NCI-H146 treated with DMSO at 0.1 percent for 48 hours (cell line): ENCODE data around the gene TSPAN1.

Experiments
- DNase-seq: peaks from one replicate; lab custom pipeline; 2025; ENCODE audit not compliant: unreplicated experiment; lab: John Stamatoyannopoulos, UW

TSPAN1 gene, protein sequence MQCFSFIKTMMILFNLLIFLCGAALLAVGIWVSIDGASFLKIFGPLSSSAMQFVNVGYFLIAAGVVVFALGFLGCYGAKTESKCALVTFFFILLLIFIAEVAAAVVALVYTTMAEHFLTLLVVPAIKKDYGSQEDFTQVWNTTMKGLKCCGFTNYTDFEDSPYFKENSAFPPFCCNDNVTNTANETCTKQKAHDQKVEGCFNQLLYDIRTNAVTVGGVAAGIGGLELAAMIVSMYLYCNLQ

DNA sequence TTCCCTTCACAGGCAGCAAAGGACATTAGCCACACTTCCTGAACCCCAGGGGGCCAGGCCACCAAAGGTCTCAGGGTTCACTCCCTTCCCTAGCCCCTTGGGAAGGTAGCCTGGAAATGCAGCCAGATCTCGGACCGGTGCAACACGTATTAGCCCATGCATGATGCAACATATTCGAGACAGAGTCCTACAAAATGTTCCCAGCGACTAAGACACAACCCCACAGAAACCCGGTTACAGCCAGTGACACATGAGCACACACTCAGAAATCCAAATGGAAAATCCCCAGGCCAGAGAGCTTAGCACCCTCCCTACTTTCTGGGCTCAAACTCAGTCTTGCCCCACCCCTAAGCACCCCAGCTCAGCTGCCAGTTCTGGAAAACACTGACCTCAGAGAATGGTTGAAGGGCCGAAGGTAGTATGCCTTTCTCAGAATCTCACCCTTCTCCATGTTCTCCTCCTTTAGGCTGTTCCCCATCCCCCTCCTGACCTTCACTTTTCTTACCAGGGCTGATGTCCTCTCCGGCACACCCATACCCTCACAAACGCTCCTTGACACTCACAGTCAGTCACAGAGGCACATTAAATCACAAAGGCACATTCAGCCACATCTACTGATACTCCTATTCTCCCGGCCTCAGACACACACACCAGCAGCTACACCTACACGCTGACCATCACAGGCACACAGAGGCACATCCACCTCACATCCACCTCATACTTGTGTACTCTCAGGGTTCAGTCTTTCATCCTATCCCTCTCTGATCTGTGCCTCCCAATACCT, at the start of gene TSPAN1:
TSS of gene TSPAN1 (plus strand) at position 640 of the 784 bp plus-strand sequence. CDS start 6,021 bp downstream, outside the sequence.
- DNase-seq: no peak

- DNase-seq: no peak
Observed at GRCh38 chr1:46128344-46128743, 46.5 kb upstream of the TSPAN1 start.

DNA sequence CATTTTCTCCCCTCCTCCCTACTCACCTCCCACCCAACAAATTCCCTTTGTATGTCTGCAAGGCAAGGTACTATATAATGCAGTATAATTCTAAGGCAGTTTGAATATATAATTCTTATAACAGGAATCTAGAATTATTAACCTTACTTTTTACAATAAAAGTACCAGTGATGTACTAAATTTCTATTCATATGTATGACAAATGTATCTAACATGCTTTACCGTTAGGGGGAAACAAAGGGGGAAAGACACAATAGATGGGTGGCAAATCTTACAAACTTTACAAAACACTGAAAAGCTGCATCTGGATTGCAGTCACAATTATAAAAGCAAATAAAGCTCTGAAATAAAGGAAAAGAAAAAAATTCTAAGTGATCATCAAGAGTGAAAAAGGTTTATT, 44.8 kb upstream of the TSPAN1 start:
- DNase-seq: no peak

DNA sequence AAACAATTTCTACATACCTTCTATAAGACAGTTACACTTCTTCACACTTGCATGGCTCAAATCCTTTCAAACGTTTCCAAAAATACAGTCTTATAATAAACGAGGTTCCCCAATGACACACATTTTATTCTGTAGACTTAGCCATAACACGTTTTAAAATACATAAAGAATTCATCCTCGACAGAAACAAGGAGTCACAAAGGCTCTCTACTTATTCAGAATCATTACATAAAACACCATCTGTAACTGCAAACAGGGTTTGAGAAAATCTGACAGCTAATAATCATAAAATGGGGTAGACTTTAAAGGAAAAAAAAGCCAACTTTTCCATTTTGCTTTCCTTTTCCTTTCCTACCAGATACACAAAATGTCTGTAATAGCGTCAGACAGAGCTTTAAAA, 44.3 kb upstream of the TSPAN1 start:
- no peak for DNase-seq

GRCh38 chr1:46131093-46131492, 43.8 kb upstream of the TSPAN1 start:
- DNase-seq: no peak

DNA sequence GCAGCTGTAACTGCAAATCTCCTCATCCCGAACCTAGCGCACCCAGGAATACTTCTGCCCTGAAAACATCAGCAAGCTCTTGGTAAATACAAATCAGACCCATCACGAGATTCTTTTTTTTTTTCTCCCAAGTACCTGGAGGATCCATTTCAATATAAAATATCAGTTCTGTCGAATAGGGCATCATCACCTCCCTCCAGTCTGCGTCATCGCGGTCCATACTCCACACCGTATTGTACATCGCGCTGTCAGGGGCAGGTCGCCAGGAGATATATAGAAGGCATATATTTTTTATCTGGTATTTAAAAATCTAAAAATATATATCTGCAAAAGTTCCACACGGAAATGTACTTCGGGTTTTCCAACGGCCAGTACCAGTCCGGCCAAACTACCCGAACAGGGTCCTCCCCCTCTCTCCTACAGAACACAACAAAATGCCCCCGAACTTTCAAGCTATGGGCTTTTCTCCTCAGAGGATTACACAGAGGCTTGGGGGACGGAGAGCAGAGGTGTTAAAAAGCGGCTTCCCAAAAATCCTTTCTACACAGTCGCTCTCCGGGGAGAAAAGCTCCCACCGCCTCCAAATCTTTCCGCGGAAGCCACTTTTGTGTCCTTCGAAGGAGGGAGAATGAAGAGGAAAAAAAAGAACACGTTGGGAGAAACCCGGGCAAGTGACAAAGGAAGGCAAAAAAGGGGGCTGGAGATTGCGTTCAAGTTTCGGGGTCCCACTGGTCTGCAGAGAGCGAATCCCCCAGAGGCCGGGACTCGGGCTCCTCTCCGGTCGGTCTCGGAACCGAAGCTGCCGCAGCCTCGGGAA, 43.0 kb upstream of the TSPAN1 start:
- peak; percentile 25 for DNase-seq

- DNase-seq: peak; percentile 93
Observed at GRCh38 chr1:46132529-46133180, 42.2 kb upstream of the TSPAN1 start, which contains the start of gene PIK3R3. PIK3R3 (minus strand) TSS chr1:46132629; CDS start chr1:46131952, 677 bp downstream.

GRCh38 chr1:46133181-46133658, 41.7 kb upstream of the TSPAN1 start:
- DNase-seq: no peak

DNA sequence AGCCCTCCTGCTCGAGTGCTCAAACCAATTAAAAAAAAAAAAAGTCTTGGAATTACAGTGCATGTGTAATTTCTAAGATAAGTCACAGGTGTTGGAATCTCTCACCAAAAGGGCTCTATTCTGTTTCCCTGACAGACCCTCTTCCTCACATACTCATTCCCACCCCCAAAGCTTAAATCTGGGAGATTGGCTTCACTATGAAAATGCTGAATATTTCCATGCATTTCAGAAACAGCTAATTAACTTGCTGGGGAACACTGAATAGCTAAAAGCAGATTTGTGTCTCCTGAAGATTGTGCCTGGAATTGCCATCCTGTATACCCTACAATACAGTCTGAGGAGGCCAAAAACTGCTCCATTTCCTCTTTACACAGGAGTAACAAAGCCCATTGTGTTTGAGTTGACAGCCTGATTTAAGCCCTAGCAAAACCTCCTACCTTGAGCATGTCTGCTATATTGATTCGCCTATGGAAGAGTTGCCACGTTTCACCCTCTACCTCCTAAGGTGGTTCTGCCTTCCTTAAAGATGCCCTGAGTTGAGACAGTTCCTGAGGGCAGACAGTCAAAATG, 41.0 kb upstream of the TSPAN1 start:
- DNase-seq: peak; percentile 6

DNA sequence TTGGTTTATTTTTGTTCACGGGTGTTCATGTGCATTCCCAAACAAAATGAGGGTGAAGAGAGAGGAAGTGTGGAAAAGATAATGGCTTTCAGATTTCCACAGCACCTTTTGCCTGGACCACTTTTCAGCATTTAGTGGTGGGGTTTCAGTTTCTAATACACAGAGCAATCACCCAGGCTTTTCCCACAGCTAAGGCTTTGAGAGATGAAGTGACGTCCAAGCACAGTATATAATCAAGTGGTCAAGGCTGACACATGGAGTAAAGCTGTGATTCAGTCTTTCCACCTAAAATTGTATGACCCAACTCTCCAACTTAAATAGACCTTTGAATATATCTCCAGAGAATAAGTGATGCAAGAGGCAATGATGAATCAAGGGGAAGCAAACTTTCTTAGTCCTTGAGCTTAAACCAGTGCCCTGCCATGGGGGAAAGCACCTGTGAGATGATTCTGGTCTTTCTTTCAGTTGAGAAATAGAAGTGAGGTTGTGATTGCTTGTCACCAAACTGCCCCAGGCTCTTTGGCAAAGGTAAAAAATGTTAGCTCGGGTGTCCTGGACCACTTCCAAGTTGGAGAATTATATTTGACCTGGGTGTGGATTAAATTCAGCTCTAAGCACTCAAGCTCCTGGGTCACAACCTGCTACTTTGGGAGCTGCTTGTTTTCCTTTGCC, 40.1 kb upstream of the TSPAN1 start:
- DNase-seq: peak; percentile 15

DNA sequence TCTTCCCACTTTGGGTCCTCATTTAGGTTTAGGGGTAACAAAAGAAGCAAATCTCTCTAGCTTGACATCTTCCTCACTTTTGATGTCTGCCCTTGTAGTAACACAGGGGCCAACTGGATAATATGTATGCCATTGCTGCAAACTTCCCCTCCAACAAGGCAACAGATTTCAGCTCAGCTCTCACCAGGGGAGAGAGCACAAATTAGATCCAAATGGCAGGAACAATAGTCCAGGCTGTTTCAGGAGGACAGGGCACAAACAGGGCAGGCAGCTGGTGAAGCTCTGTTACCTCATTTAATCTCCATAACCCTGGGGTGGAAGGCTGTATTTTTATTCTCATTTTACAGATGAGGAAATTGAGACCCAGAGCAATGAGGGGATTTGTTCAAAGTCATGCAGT, 38.2 kb upstream of the TSPAN1 start:
- peak; percentile 27 for DNase-seq

DNA sequence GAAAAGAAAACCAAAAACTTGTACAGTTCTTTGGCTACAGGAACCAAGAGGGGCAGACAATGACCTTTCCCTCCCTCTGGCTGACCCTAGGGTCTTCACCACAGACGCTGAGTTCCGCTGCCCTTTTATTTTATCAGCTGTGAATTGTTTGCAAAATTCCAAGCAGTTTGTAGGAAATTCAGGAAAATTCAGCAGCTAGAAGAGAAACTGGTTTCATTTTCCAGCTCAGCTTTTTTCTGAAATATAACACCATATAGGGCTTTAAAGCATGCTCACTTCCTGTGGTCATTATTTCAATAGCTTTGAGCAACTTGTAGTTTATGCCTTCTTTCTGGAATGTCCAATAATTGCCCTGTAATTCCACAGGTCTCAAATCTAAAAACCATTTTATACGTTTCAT, 37.0 kb upstream of the TSPAN1 start:
- DNase-seq: no peak

DNA sequence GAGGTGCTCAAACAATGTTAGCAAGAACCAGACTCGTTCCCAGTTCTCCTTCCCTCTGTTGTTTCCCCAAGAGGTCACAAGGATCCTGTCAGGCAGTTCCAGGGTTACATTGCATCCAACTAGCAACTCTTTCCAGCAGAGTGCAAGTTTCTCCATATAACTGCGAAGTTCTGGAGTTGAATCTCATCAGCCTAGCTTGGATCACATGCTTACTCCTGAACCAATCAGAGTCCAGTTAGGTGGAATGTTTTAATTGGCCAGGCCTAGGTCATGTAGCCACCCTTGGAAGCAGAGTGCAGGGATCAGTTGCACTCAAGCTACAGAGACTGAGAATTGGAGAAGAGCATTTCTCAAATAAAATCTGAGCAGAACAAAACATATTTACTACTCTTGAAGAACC, 26.6 kb upstream of the TSPAN1 start:
- DNase-seq: no peak

DNA sequence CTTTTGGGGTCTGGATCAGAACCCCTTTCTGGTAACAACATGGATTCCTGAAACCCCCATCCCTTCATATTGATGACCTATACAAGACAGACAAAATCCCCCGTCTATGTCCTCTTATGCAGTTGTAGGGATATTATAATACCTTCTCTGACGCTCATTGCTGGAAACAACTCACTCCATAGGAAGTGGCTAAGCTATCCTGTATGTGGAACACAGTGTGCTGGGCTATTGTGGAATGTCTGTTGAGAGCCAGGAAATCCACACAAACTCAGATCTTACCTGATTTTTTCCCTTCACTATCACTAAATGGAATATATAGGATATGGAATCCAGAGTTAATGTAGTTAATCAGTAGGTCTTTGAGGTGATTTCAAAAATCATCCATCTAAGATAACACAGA, 24.8 kb upstream of the TSPAN1 start:
- no peak for DNase-seq

DNA sequence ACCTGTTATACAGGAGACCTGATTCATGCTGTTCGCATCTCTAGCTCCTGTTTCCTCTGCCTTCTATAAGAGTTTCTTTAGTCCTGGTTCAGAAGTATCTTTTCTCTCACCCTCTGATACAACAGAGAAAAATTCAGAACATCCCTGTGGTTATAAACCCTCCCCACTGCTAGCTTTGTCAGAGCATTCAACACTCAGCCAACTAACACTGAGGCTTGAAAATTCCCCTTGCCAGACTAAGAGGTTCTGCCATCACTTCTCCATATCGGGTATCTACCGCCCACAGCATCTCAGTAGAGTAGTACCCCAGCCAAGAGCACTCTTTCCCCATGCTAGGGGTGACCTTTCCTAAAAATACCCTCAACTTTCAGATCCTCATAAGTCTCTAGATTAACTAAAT, 22.9 kb upstream of the TSPAN1 start:
- no peak for DNase-seq

GRCh38 chr1:46153228-46153627, 21.7 kb upstream of the TSPAN1 start:
- DNase-seq: no peak

DNA sequence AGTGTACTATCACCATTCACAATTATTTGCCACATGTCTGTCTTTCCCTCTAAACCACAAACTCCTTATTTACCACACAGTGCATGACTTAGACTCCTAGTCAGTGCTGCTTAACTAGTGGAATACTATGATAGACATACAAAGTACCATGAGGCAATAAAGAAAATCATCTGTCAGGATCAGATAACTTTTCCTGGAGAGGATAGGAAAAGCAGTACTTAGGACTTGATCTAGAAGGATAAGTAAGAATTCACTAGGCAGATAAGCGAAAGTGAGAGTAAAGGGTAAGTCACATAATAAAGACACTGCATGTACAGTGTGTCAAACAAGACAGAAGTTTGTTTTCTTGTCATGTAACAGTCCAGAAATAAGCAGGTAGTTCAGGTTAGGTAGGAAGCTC, 21.2 kb upstream of the TSPAN1 start:
- no peak for DNase-seq

- DNase-seq: no peak
Observed at GRCh38 chr1:46157916-46158311, 17.0 kb upstream of the TSPAN1 start.

DNA sequence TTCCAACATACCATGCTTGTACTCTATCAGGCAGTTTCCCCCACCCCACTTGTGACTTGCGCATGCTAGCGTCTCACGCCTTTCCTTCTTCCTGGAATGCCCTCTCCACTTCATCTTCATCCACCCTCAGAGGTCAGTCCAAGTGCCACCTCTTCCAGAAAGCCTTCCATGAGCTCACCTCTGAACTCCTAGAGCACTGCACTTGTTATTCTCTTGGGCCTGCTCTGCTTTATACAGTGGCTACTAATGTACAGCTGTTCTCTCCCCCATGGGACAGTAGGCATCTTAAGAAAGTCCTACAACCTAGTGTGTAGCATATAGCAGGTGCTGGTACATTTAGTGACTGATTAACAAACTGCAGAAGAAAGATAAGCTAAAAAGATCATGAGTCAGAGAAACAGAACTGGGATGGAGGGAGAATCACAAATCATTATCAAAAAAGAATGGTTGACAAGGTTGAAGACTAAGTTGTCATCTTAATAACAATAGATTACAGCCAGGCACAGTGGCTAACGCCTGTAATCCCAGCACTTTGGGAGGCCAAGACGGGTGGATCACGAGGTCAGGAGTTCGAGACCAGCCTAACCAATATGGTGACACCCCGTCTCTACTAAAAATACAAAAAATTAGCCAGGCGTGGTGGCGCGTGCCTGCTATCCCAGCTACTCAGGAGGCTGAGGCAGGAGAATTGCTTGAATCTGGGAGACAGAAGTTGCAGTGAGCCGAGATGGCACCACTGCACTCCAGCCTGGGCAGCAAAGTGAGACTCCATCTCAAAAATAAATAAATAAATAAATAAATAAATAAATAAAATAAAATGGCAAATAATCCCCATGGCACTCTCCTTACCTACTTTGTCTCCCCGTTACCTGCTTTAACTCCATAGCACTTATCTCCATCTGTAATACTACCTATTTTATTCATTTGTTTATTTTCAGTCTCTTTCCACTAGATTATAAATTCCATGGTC, 16.3 kb upstream of the TSPAN1 start:
- DNase-seq: no peak
